ENCODE measurements around the gene TNFRSF6B.

- TF ChIP-seq ZNF565 (CRISPR knock-in tag; conservative IDR thresholded peaks at IDR 0.05; ENCODE audit: low read depth) (no peak), PATZ1 (CRISPR knock-in tag; IDR thresholded peaks at IDR 0.05; ENCODE audit: borderline replicate concordance) (no peak), ZFP3 (CRISPR knock-in tag; IDR thresholded peaks at IDR 0.05) (no peak), ZC3H10 (CRISPR knock-in tag; IDR thresholded peaks at IDR 0.05) (no peak), ISL1 (CRISPR knock-in tag; IDR thresholded peaks at IDR 0.05) (no peak), ESRRG (CRISPR knock-in tag; IDR thresholded peaks at IDR 0.05) (no peak)
These were observed 7.1 kb downstream of the TNFRSF6B start for GRCh38 chr20:63703471-63703975.

Data from SK-N-SH treated with all-trans-retinoic acid at 6 μM for 48 hours (cell line).